HG03571 (cell line): ENCODE measurements around the gene UAP1L1.

ENCODE experiments used
- ATAC-seq: cut with Tn5 transposase; IDR thresholded peaks from one replicate; pipeline ENCODE4 v1.9.1; 2021; ENCODE audit not compliant: unreplicated experiment

UAP1L1 gene

GRCh38 chr9:137089232-137089947, 12.1 kb downstream of the UAP1L1 start:
- no peak for ATAC-seq

GRCh38 chr9:137095664-137096517, 18.6 kb downstream of the UAP1L1 start:
- ATAC-seq: peak; percentile 54

- no peak for ATAC-seq
These were observed 19.6 kb downstream of the UAP1L1 start for GRCh38 chr9:137096785-137097546.

- ATAC-seq: no peak
These were observed 20.6 kb downstream of the UAP1L1 start for GRCh38 chr9:137097761-137098462.

- ATAC-seq: no peak
These were observed 21.9 kb downstream of the UAP1L1 start for GRCh38 chr9:137099231-137099630.

- ATAC-seq: no peak
These were observed 26.1 kb downstream of the UAP1L1 start for GRCh38 chr9:137103206-137103999.

GRCh38 chr9:137105814-137106661, 28.7 kb downstream of the UAP1L1 start:
- no peak for ATAC-seq

GRCh38 chr9:137106662-137107250, 29.4 kb downstream of the UAP1L1 start:
- no peak for ATAC-seq

- ATAC-seq: no peak
These were observed 30.1 kb downstream of the UAP1L1 start for GRCh38 chr9:137107312-137107921.

GRCh38 chr9:137107982-137108381, 30.7 kb downstream of the UAP1L1 start:
- ATAC-seq: no peak

- no peak for ATAC-seq
These were observed 31.4 kb downstream of the UAP1L1 start for GRCh38 chr9:137108608-137109249.

- ATAC-seq: no peak
These were observed 32.2 kb downstream of the UAP1L1 start for GRCh38 chr9:137109250-137110146.

GRCh38 chr9:137110147-137110910, 33.0 kb downstream of the UAP1L1 start:
- ATAC-seq: no peak

GRCh38 chr9:137110911-137111787, 33.8 kb downstream of the UAP1L1 start:
- no peak for ATAC-seq
